GM23338 (cell line): ENCODE results near the gene NEIL3. TPM values are rescaled to one million over a fixed set of nuclear protein-coding genes. Genes with fewer than 3 reads are reported as not detected.

Experiments used
- ATAC-seq: fragments of 200-7000 bp; cut with Tn5 transposase; 3 replicates; pipeline ENCODE4 v1.9.1; 2020
- DNase-seq: peaks from one replicate; pipeline ENCODE4 v3.0.0-alpha.2; 2015; ENCODE audit warnings: low spot score
- H2AFZ ChIP-seq: fragments of 200-600 bp; sonication (generic); 2 replicates; pipeline ENCODE4 v1.8.0; 2016; ENCODE audit warnings: antibody characterized with exemption, mild to moderate bottlenecking, moderate library complexity
- H3F3A ChIP-seq: fragments of 200-600 bp; sonication (generic); replicated peaks from 2 replicates; pipeline ENCODE4 v1.8.0; 2017; ENCODE audit warnings: antibody characterized with exemption, mixed run types, low read depth
- H3K27ac ChIP-seq: fragments of 200-600 bp; sonication (generic); 2 replicates; pipeline ENCODE4 v1.6.1; 2016; ENCODE audit warnings: low read depth
- H3K27me3 ChIP-seq: fragments of 200-600 bp; sonication (generic); 2 replicates; pipeline ENCODE4 v1.8.0; 2016; ENCODE audit warnings: mild to moderate bottlenecking, mixed run types, moderate library complexity; ENCODE audit not compliant: insufficient read depth
- H3K36me3 ChIP-seq: fragments of 200-600 bp; sonication (generic); 2 replicates; pipeline ENCODE4 v1.8.0; 2016; ENCODE audit warnings: mild to moderate bottlenecking; ENCODE audit not compliant: insufficient read depth
- H3K4me1 ChIP-seq: fragments of 200-600 bp; sonication (generic); 2 replicates; pipeline ENCODE4 v1.8.0; 2016; ENCODE audit warnings: mild to moderate bottlenecking, moderate library complexity; ENCODE audit not compliant: insufficient read depth
- H3K4me2 ChIP-seq: fragments of 200-600 bp; sonication (generic); 2 replicates; pipeline ENCODE4 v1.7.1; 2017; ENCODE audit warnings: mixed run types
- H3K4me3 ChIP-seq: fragments of 200-600 bp; sonication (generic); 2 replicates; pipeline ENCODE4 v1.6.1; 2016; ENCODE audit warnings: mixed run types
- H3K79me2 ChIP-seq: fragments of 200-600 bp; sonication (generic); replicated peaks from 2 replicates; pipeline ENCODE4 v1.8.0; 2017; ENCODE audit warnings: mild to moderate bottlenecking; ENCODE audit not compliant: insufficient read depth
- H3K9me2 ChIP-seq: fragments of 200-600 bp; sonication (generic); 2 replicates; pipeline ENCODE4 v1.8.0; 2017; ENCODE audit not compliant: insufficient read depth
- H4K20me1 ChIP-seq: fragments of 200-600 bp; sonication (generic); replicated peaks from 2 replicates; pipeline ENCODE4 v1.8.0; 2017; ENCODE audit warnings: mild to moderate bottlenecking; ENCODE audit not compliant: insufficient read depth
- H3K27ac Mint-ChIP-seq: 2 replicates; pipeline ENCODE4 v1.8.0; 2020; ENCODE audit warnings: inconsistent platforms, mild to moderate bottlenecking, moderate library complexity, mixed read lengths
- H3K27me3 Mint-ChIP-seq: 3 replicates; pipeline ENCODE4 v1.8.0; 2022; ENCODE audit warnings: low read depth, mild to moderate bottlenecking, moderate library complexity, mixed read lengths, inconsistent platforms; ENCODE audit not compliant: insufficient read depth, poor library complexity
- H3K36me3 Mint-ChIP-seq: 3 replicates; pipeline ENCODE4 v1.8.0; 2021; ENCODE audit warnings: low read depth, mild to moderate bottlenecking, inconsistent platforms, moderate library complexity, mixed read lengths
- H3K4me1 Mint-ChIP-seq: 3 replicates; pipeline ENCODE4 v1.8.0; 2020; ENCODE audit warnings: mild to moderate bottlenecking, inconsistent platforms, mixed read lengths
- H3K4me3 Mint-ChIP-seq: 3 replicates; pipeline ENCODE4 v1.8.0; 2021; ENCODE audit warnings: moderate library complexity, mild to moderate bottlenecking, inconsistent platforms, mixed read lengths
- H3K9me3 Mint-ChIP-seq: 3 replicates; pipeline ENCODE4 v1.8.0; 2020; ENCODE audit warnings: moderate library complexity, mild to moderate bottlenecking, inconsistent platforms, mixed read lengths
- CTCF ChIP-seq, 2 experiments: fragments of 200-600 bp in 1 of 2; sonication (generic) in 1 of 2; conservative IDR thresholded peaks; 2 replicates each; pipeline versions ENCODE4 v1.5.1 to v1.6.1; 2016 to 2017; ENCODE audit warnings: antibody characterized with exemption in 2 of 2, low read depth in 2 of 2, mild to moderate bottlenecking in 2 of 2, moderate library complexity in 1 of 2
- ETS1 ChIP-seq: IDR thresholded peaks from 2 replicates; pipeline ENCODE4 v1.6.1; 2016; ENCODE audit warnings: antibody characterized with exemption
- EZH2 ChIP-seq: fragments of 200-600 bp; sonication (generic); IDR thresholded peaks from one replicate; pipeline ENCODE4 v1.8.0; 2017; ENCODE audit warnings: antibody characterized with exemption, mild to moderate bottlenecking, low read depth; ENCODE audit not compliant: unreplicated experiment
- EZH2phosphoT487 ChIP-seq: fragments of 200-600 bp; sonication (generic); IDR thresholded peaks from one replicate; pipeline ENCODE4 v1.8.1; 2018; ENCODE audit warnings: antibody characterized with exemption; ENCODE audit not compliant: unreplicated experiment
- JUNB ChIP-seq: IDR thresholded peaks from one replicate; pipeline ENCODE4 v1.6.1; 2016; ENCODE audit warnings: antibody characterized with exemption; ENCODE audit not compliant: unreplicated experiment
- NANOG ChIP-seq: IDR thresholded peaks from 2 replicates; pipeline ENCODE4 v1.6.1; 2016; ENCODE audit warnings: antibody characterized with exemption, borderline replicate concordance
- POLR2AphosphoS5 ChIP-seq: IDR thresholded peaks from 2 replicates; pipeline ENCODE4 v1.6.1; 2016; ENCODE audit warnings: antibody characterized with exemption, low read depth
- ZNF114 ChIP-seq: fragments of 250-450 bp; sonication (Bioruptor Pico); IDR thresholded peaks from 2 replicates; pipeline ENCODE4 v1.5.0; 2020; ENCODE audit warnings: mild to moderate bottlenecking, moderate library complexity
- ZNF331 ChIP-seq: fragments of 250-450 bp; sonication (Bioruptor Pico); IDR thresholded peaks from 2 replicates; pipeline ENCODE4 v1.5.0; 2020; ENCODE audit warnings: low read depth, mild to moderate bottlenecking, moderate library complexity
- polyA plus RNA-seq: library from polyadenylated mRNA; unstranded; fragments of >200 nt; fragmentation: Nextera tagmentation; extraction: Ambion mirVana; gene quantifications from 2 replicates; pipeline ENCODE4 v1.2.1, GENCODE V29; 2016
- total RNA-seq: library from RNA; depleted of rRNA; stranded (reverse); fragments of >200 nt; shearing (Covaris generic); gene quantifications from 2 replicates; pipeline ENCODE4 v1.2.3, GENCODE V29; 2014
- TF ChIP-seq, protein P1 (sequence below): fragments of 250-450 bp; sonication (Bioruptor Pico); IDR thresholded peaks from 2 replicates; pipeline ENCODE4 v1.5.0; 2020; ENCODE audit warnings: mild to moderate bottlenecking, moderate library complexity
- TF ChIP-seq, protein P2 (sequence below): IDR thresholded peaks from one replicate; pipeline ENCODE4 v1.6.1; 2018; ENCODE audit warnings: antibody characterized with exemption; ENCODE audit not compliant: unreplicated experiment

The NEIL3 gene
- total and polyA plus RNA-seq, 2 experiments from 2014 or later = 11.8 to 15.4 TPM

DNA sequence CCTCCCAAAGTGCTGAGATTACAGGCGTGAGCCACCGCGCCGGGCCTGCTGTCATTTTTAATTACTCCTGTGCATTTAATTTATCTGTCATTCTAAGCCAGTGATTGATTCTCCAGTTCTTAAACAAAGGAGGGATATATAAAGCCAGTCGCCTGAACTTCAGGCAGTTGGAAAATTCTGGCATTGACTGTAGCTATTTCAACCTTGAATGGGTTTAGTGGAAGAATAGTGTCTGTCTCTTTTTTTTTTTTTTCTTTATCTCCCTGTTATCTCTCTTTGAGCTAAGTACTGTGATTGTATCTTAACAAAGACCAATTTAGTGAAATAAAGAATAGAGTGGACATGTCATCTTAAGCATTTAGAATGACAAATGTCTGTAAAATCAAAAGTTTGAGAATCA is 11.0 kb downstream of the NEIL3 start (continued):
- TF ChIP-seq, protein P1, sequence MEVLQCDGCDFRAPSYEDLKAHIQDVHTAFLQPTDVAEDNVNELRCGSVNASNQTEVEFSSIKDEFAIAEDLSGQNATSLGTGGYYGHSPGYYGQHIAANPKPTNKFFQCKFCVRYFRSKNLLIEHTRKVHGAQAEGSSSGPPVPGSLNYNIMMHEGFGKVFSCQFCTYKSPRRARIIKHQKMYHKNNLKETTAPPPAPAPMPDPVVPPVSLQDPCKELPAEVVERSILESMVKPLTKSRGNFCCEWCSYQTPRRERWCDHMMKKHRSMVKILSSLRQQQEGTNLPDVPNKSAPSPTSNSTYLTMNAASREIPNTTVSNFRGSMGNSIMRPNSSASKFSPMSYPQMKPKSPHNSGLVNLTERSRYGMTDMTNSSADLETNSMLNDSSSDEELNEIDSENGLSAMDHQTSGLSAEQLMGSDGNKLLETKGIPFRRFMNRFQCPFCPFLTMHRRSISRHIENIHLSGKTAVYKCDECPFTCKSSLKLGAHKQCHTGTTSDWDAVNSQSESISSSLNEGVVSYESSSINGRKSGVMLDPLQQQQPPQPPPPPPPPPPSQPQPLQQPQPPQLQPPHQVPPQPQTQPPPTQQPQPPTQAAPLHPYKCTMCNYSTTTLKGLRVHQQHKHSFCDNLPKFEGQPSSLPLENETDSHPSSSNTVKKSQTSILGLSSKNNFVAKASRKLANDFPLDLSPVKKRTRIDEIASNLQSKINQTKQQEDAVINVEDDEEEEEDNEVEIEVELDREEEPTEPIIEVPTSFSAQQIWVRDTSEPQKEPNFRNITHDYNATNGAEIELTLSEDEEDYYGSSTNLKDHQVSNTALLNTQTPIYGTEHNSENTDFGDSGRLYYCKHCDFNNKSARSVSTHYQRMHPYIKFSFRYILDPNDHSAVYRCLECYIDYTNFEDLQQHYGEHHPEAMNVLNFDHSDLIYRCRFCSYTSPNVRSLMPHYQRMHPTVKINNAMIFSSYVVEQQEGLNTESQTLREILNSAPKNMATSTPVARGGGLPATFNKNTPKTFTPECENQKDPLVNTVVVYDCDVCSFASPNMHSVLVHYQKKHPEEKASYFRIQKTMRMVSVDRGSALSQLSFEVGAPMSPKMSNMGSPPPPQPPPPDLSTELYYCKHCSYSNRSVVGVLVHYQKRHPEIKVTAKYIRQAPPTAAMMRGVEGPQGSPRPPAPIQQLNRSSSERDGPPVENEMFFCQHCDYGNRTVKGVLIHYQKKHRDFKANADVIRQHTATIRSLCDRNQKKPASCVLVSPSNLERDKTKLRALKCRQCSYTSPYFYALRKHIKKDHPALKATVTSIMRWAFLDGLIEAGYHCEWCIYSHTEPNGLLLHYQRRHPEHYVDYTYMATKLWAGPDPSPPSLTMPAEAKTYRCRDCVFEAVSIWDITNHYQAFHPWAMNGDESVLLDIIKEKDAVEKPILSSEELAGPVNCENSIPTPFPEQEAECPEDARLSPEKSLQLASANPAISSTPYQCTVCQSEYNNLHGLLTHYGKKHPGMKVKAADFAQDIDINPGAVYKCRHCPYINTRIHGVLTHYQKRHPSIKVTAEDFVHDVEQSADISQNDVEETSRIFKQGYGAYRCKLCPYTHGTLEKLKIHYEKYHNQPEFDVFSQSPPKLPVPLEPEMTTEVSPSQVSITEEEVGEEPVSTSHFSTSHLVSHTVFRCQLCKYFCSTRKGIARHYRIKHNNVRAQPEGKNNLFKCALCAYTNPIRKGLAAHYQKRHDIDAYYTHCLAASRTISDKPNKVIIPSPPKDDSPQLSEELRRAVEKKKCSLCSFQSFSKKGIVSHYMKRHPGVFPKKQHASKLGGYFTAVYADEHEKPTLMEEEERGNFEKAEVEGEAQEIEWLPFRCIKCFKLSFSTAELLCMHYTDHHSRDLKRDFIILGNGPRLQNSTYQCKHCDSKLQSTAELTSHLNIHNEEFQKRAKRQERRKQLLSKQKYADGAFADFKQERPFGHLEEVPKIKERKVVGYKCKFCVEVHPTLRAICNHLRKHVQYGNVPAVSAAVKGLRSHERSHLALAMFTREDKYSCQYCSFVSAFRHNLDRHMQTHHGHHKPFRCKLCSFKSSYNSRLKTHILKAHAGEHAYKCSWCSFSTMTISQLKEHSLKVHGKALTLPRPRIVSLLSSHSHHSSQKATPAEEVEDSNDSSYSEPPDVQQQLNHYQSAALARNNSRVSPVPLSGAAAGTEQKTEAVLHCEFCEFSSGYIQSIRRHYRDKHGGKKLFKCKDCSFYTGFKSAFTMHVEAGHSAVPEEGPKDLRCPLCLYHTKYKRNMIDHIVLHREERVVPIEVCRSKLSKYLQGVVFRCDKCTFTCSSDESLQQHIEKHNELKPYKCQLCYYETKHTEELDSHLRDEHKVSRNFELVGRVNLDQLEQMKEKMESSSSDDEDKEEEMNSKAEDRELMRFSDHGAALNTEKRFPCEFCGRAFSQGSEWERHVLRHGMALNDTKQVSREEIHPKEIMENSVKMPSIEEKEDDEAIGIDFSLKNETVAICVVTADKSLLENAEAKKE = no peak
- TF ChIP-seq ZNF114 (CRISPR knock-in tag) = no peak
- TF ChIP-seq NANOG = no peak
- no peak for TF ChIP-seq POLR2AphosphoS5

DNA sequence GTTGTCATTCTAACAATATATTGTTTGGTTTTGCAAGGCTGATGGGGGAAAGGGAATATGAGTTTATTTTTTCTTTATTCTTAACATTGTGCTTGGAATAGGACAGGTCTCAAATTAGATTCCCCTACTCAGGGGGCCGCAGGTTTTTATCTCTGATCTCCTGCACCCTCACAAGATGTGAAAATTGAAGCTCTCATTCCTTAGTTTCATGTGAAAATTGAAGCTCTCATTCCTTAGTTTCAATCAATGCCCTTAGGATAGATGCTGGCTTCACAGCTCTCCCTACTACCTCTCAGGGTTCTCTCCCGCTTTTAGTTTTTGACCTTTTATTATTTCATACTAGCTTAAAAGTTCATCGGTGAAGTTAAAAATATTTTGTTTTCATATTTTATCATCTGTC is 12.0 kb downstream of the NEIL3 start:
- no peaks in the 10 kb centered on the region for H3F3A ChIP-seq
- no peak overlapping the region for H2AFZ ChIP-seq
- peaks cover 12% of the 10 kb centered on the region; the same call in 2 of the 3 replicates for H3K4me1 Mint-ChIP-seq

More for the DNA sequence above, 12.0 kb downstream of the NEIL3 start:
- no peak for DNase-seq
- H4K20me1 ChIP-seq = no peaks in the 10 kb centered on the region; the same call in 1 of the 2 replicates
- no peaks in the 10 kb centered on the region for H3K4me1 ChIP-seq
- H3K36me3 ChIP-seq = no peaks in the 10 kb centered on the region
- H3K9me3 Mint-ChIP-seq = no peaks in the 10 kb centered on the region
- H3K79me2 ChIP-seq = peaks cover 48% of the 10 kb centered on the region
- no peak overlapping the region for H3K27ac ChIP-seq
- no peaks in the 10 kb centered on the region for H3K27me3 ChIP-seq
- no peaks in the 10 kb centered on the region for H3K9me2 ChIP-seq
- H3K27ac Mint-ChIP-seq = no peak overlapping the region
- no peak for ATAC-seq
- no peak overlapping the region for H3K4me2 ChIP-seq
- TF ChIP-seq EZH2phosphoT487 (no peak), ZNF331 (CRISPR knock-in tag) (no peak), EZH2 (no peak), POLR2AphosphoS5 (no peak), ZNF114 (CRISPR knock-in tag) (no peak), NANOG (no peak), ETS1 (no peak), JUNB (no peak), CTCF (conservative IDR thresholded peaks at IDR 0.05; ENCODE audit: low read depth in 2 of 2) (no peak)
- TF ChIP-seq, protein P2, sequence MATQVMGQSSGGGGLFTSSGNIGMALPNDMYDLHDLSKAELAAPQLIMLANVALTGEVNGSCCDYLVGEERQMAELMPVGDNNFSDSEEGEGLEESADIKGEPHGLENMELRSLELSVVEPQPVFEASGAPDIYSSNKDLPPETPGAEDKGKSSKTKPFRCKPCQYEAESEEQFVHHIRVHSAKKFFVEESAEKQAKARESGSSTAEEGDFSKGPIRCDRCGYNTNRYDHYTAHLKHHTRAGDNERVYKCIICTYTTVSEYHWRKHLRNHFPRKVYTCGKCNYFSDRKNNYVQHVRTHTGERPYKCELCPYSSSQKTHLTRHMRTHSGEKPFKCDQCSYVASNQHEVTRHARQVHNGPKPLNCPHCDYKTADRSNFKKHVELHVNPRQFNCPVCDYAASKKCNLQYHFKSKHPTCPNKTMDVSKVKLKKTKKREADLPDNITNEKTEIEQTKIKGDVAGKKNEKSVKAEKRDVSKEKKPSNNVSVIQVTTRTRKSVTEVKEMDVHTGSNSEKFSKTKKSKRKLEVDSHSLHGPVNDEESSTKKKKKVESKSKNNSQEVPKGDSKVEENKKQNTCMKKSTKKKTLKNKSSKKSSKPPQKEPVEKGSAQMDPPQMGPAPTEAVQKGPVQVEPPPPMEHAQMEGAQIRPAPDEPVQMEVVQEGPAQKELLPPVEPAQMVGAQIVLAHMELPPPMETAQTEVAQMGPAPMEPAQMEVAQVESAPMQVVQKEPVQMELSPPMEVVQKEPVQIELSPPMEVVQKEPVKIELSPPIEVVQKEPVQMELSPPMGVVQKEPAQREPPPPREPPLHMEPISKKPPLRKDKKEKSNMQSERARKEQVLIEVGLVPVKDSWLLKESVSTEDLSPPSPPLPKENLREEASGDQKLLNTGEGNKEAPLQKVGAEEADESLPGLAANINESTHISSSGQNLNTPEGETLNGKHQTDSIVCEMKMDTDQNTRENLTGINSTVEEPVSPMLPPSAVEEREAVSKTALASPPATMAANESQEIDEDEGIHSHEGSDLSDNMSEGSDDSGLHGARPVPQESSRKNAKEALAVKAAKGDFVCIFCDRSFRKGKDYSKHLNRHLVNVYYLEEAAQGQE = no peak
- H3K4me3 ChIP-seq = no peak overlapping the region
- no peaks in the 10 kb centered on the region for H3K27me3 Mint-ChIP-seq
- peaks cover 18% of the 10 kb centered on the region for H3K36me3 Mint-ChIP-seq
- no peak overlapping the region for H3K4me3 Mint-ChIP-seq
